ENCODE measurements around the gene TMEM270. TPM values are rescaled to one million over a fixed set of nuclear protein-coding genes. Genes with fewer than 3 reads are reported as not detected.

TMEM270 gene
- total and polyA plus RNA-seq, 8 donors: not detected

DNA sequence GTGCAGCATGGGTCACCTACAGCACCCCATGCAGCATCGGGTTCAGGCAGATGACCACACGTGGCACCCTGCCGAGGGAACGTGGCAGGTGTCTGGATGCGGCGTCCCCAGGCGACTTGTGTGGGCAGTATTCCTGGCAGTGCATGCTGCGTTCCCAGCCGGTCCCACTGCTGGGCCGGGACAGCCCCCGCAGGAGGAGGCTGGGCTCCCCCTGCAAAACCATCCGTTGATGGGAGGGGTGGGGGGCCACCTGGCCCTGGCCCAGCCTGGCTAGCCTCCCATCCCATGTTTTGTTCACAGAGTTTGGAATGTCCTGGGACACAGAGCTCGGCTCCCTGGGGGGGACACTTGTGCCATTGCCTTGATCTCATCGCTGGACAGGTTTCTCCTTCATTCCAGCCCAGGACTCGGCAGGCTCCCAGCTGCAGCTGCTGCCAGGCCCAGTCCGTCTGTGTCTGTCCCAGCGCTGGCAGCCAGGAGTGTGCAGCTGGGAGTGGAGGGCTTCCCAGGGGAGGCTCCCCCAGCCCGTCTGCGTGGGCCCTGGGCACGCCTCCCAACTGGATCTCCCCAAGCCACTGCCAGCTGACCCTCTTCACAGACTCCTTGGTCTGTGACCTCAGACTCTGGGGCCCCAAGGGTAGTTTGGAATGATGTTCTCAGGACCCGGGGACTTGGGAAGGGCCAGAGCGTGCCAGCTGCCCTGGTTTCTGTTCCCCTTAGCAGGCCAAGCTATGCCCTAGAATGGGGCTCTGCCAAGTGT, 32.6 kb downstream of the TMEM270 start:
- DNase-seq (no peak), ATAC-seq (no peak)
- intact Hi-C loops (cut with DNase I): no loop called here
- H3K27me3 ChIP-seq: no peaks in the 10 kb centered on the region
- H3K4me1 ChIP-seq: peaks cover 0 to 5% of the 10 kb centered on the region in 2 donors
- H3K9me3 ChIP-seq: peaks cover 0 to 8% of the 10 kb centered on the region in 2 donors
- H3K4me3 ChIP-seq: no peak overlapping the region
- TF ChIP-seq, protein P1, sequence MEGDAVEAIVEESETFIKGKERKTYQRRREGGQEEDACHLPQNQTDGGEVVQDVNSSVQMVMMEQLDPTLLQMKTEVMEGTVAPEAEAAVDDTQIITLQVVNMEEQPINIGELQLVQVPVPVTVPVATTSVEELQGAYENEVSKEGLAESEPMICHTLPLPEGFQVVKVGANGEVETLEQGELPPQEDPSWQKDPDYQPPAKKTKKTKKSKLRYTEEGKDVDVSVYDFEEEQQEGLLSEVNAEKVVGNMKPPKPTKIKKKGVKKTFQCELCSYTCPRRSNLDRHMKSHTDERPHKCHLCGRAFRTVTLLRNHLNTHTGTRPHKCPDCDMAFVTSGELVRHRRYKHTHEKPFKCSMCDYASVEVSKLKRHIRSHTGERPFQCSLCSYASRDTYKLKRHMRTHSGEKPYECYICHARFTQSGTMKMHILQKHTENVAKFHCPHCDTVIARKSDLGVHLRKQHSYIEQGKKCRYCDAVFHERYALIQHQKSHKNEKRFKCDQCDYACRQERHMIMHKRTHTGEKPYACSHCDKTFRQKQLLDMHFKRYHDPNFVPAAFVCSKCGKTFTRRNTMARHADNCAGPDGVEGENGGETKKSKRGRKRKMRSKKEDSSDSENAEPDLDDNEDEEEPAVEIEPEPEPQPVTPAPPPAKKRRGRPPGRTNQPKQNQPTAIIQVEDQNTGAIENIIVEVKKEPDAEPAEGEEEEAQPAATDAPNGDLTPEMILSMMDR (IDR thresholded peaks at IDR 0.05): no peak
- peak overlapping the region in 1 of 2 donors; percentile 23 for H3K27ac ChIP-seq
- no peaks in the 10 kb centered on the region for H3K36me3 ChIP-seq

DNA sequence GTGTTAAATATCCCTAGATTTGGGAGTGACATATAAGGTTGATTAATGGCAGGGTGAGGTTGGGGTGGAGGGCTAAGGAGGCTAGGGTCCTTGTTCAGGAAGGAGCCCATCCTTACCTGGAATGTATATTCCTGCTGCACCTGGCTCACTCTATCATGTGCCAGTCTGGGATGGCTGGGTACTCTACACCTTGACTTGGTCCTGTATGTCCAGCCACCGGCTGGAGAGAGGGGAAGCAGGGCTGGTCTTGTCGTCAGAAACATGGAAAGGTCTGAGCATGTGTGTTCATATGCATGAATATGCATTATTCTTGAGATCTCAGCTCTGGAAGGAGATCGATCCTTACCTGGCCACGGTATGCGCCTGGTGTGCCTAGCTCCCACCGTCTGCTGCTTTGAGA, 33.2 kb downstream of the TMEM270 start:
- Histone ChIP-seq H3K36me3 (no peaks in the 10 kb centered on the region), H3K27me3 (no peaks in the 10 kb centered on the region), H3K4me1 (peaks cover 0 to 5% of the 10 kb centered on the region in 2 donors), H3K27ac (peak overlapping the region in 1 of 2 donors; percentile 33), H3K9me3 (peaks cover 0 to 8% of the 10 kb centered on the region in 2 donors), H3K4me3 (no peak overlapping the region)
- ATAC-seq (no peak), DNase-seq (no peak)
- TF ChIP-seq, protein P1 (IDR thresholded peaks at IDR 0.05): no peak
- intact Hi-C loops (cut with DNase I): no loop called here

DNA sequence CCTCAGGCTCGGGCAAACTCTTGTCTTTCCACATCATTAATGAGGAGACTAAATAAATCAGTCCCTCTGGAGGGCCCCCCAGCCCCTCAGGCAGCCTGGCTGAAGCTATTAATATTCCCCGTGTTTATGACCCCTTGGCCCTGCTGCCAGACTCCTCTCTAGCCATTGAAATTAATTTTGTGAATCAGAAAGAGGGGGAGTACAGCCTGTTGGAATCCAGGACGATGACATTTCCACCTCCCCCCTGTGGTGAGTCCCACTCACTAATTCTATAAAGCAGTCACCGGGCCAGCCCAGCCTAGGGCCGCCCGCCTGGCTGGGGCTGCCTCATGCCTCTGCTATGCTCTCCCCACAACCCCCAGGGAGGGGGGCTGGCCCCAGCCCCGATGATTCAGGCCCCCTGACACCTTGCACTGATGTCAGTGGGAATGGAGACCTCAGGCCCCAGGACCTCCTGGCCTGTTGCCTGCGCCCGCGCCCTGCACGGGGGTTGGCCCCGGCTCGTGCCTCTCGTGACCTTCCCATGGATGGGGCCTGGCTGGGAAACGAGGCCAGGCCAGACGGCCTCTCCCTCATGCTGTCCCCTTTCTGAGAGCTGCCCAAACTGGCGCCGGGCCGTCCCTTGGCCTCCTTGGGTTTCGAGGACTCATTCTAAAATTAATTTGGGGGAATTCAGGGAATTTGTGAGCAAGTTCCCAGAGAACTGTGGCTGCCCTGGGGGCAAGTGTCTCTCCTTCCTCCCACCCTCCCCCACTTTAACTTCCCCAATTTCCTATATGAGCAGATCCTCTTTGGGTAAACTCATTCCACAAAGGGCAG, 34.0 kb downstream of the TMEM270 start:
- TF ChIP-seq, protein P1 (IDR thresholded peaks at IDR 0.05): no peak
- no peaks in the 10 kb centered on the region for H3K36me3 ChIP-seq
- intact Hi-C loops (cut with DNase I): no loop called here
- H3K4me3 ChIP-seq: no peak overlapping the region
- H3K9me3 ChIP-seq: peaks cover 0 to 8% of the 10 kb centered on the region in 2 donors
- H3K4me1 ChIP-seq: peaks cover 0 to 5% of the 10 kb centered on the region in 2 donors
- peak in 1 of 4 donors; percentile 78 for DNase-seq
- ATAC-seq: peak; percentile 77
- peak overlapping the region in 1 of 2 donors; percentile 39 for H3K27ac ChIP-seq
- H3K27me3 ChIP-seq: no peaks in the 10 kb centered on the region

DNA sequence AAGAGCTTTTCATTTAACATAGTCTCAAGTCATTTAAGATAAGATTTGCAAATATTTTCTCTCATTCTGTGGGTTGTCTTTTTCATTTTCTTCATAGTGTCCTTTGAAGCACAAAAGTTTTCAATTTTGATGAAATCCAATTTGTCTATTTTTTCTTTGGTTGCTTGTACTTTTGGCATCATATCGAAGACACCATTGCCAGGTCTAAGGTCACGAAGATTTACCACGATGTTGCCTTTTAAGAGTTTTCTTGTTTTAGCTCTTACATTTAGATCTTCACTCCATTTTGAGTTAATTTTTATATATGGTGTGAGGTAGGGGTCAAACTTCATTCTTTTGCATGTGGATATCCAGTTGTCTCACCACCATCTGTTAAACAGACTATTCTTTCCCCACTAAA, 34.7 kb downstream of the TMEM270 start:
- intact Hi-C loops (cut with DNase I): no loop called here
- Histone ChIP-seq H3K36me3 (no peaks in the 10 kb centered on the region), H3K27ac (peak overlapping the region in 1 of 2 donors; percentile 39), H3K9me3 (peaks cover 0 to 8% of the 10 kb centered on the region in 2 donors), H3K27me3 (no peaks in the 10 kb centered on the region), H3K4me1 (peaks cover 0 to 5% of the 10 kb centered on the region in 2 donors), H3K4me3 (no peak overlapping the region)
- DNase-seq: no peak
- ATAC-seq: no peak
- TF ChIP-seq, protein P1 (IDR thresholded peaks at IDR 0.05): no peak

DNA sequence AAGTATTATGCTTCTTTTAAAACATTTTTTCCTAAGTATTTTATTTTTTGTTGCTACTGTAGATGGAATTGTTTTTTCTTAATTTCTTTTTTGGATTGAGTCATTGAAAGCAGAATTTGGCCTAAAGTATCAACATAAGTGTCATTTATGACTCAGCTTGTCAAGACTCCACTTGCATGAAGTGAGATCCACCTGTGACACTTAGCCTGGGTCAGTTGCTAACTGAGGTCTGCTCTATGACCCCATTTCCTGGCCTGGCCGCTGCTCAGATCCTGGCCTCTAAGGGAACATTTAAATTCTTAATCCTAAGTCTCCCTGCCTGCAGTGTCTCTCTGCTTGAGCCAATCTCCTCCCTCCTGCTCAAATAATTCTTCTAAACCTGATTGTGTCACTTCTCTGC, 35.5 kb downstream of the TMEM270 start:
- Histone ChIP-seq H3K36me3 (no peaks in the 10 kb centered on the region), H3K27ac (no peak overlapping the region), H3K9me3 (peaks cover 0 to 8% of the 10 kb centered on the region in 2 donors), H3K4me3 (no peak overlapping the region), H3K4me1 (peaks cover 0 to 5% of the 10 kb centered on the region in 2 donors), H3K27me3 (no peaks in the 10 kb centered on the region)
- TF ChIP-seq, protein P1 (IDR thresholded peaks at IDR 0.05): no peak
- no peak for ATAC-seq
- intact Hi-C loops (cut with DNase I): no loop called here
- DNase-seq: no peak

Data from left lung (tissue), 10 donors.